Endothelial cell of umbilical vein (primary cell): ENCODE measurements around the gene MAP4K2. TPM values are rescaled to one million over a fixed set of nuclear protein-coding genes. Genes with fewer than 3 reads are reported as not detected.

ENCODE experiments used
- BruUV-seq: library from RNA; stranded (reverse); fragments of 400-500 nt; replicated peaks from 2 replicates; lab custom pipeline; 2021; lab: Mats Ljungman, UMichigan
- CTCF ChIA-PET: fragments of 300-600, 350-600 bp; sonication (Branson Sonifier 250); formaldehyde crosslinking; loops from one replicate; lab custom pipeline; 2021; ENCODE audit warnings: antibody characterized with exemption, inconsistent platforms; lab: Charles Lee
- POLR2A ChIA-PET: fragments of 300-600, 350-600 bp; sonication (Branson Sonifier 250); formaldehyde crosslinking; loops from one replicate; lab custom pipeline; 2021; ENCODE audit warnings: antibody characterized with exemption, inconsistent platforms; lab: Charles Lee
- DNase-seq: peaks from one replicate; pipeline ENCODE4 v3.0.0-alpha.2; 2011; ENCODE audit warnings: low read depth, low spot score
- FAIRE-seq: peaks from 2 replicates; lab custom pipeline; 2011; peaks lifted over from hg19 to GRCh38; lab: Jason Lieb, UNC
- H2AFZ ChIP-seq: 2 replicates; pipeline ENCODE4 v1.6.0; 2012; ENCODE audit warnings: low read depth, low read length, control low read depth, inconsistent platforms
- H3K27ac ChIP-seq: 2 replicates; pipeline ENCODE4 v1.5.1; 2011; ENCODE audit warnings: low read depth, mild to moderate bottlenecking, control low read depth, low read length, moderate library complexity; ENCODE audit not compliant: insufficient read depth
- H3K27me3 ChIP-seq, 2 experiments: 2 replicates each; pipeline versions ENCODE4 v1.6.0 to v1.6.1; 2011; ENCODE audit warnings: low read length in 2 of 2, mixed read lengths in 1 of 2; ENCODE audit not compliant: control insufficient read depth in 2 of 2, insufficient read depth in 2 of 2
- H3K36me3 ChIP-seq, 2 experiments: 2 replicates in 1 of 2; 3 replicates in 1 of 2; pipeline ENCODE4 v1.5.1; 2011; ENCODE audit warnings: low read length in 2 of 2, mild to moderate bottlenecking in 1 of 2, moderate library complexity in 1 of 2; ENCODE audit not compliant: control insufficient read depth in 2 of 2, insufficient read depth in 2 of 2; ENCODE audit errors: extremely low read depth in 1 of 2
- H3K4me1 ChIP-seq: 3 replicates; pipeline ENCODE4 v1.5.1; 2011; ENCODE audit warnings: mild to moderate bottlenecking, low read length; ENCODE audit not compliant: control insufficient read depth, insufficient read depth; ENCODE audit errors: extremely low read depth
- H3K4me2 ChIP-seq: 2 replicates; pipeline ENCODE4 v1.6.1; 2011; ENCODE audit warnings: low read length, control low read depth, mixed read lengths; ENCODE audit not compliant: insufficient read depth
- H3K4me3 ChIP-seq, 3 experiments: fragments of 200-600 bp in 1 of 3; sonication (generic), shearing (Covaris generic) in 1 of 3; replicated peaks in 1 of 3; 2 replicates each; pipeline ENCODE4 v1.5.1; 2011 to 2016; ENCODE audit warnings: control low read depth in 3 of 3, low read length in 3 of 3, mild to moderate bottlenecking in 2 of 3, inconsistent platforms in 1 of 3, low read depth in 1 of 3, moderate library complexity in 1 of 3; ENCODE audit not compliant: insufficient read depth in 1 of 3
- H3K79me2 ChIP-seq: 2 replicates; pipeline ENCODE4 v1.6.0; 2012; ENCODE audit warnings: low read length, inconsistent platforms; ENCODE audit not compliant: control insufficient read depth, insufficient read depth
- H3K9ac ChIP-seq: replicated peaks from 2 replicates; pipeline ENCODE3; 2011; ENCODE audit warnings: low read length, control low read depth; ENCODE audit not compliant: insufficient read depth; ENCODE audit errors: extremely low read depth
- H3K9me1 ChIP-seq: replicated peaks from 3 replicates; pipeline ENCODE4 v1.6.0; 2011; ENCODE audit warnings: mild to moderate bottlenecking, low read length; ENCODE audit not compliant: control insufficient read depth, insufficient read depth; ENCODE audit errors: extremely low read depth
- H3K9me3 ChIP-seq: replicated peaks from 2 replicates; pipeline ENCODE4 v1.5.1; 2012; ENCODE audit warnings: low read length, inconsistent platforms; ENCODE audit not compliant: control insufficient read depth, insufficient read depth
- H4K20me1 ChIP-seq: replicated peaks from 2 replicates; pipeline ENCODE3; 2011; ENCODE audit warnings: mild to moderate bottlenecking, low read length; ENCODE audit not compliant: control insufficient read depth, insufficient read depth; ENCODE audit errors: extremely low read depth
- CTCF ChIP-seq, 2 donors: IDR thresholded peaks; 1 replicate in 1 of 2; 2 replicates in 1 of 2; pipeline ENCODE4 v1.5.1; 2011; ENCODE audit warnings: low read length in 2 of 2, mild to moderate bottlenecking in 2 of 2, moderate library complexity in 2 of 2, control low read depth in 1 of 2, inconsistent platforms in 1 of 2, low read depth in 1 of 2; ENCODE audit not compliant: insufficient read depth in 1 of 2; ENCODE audit errors: extremely low read depth in 1 of 2
- FOS ChIP-seq: IDR thresholded peaks from 2 replicates; pipeline ENCODE4 v1.6.1; 2011; ENCODE audit warnings: mild to moderate bottlenecking, low read length, moderate library complexity, borderline replicate concordance; ENCODE audit not compliant: insufficient read depth
- JUN ChIP-seq: IDR thresholded peaks from 2 replicates; pipeline ENCODE4 v1.6.1; 2011; ENCODE audit warnings: borderline replicate concordance, low read depth; ENCODE audit not compliant: insufficient read length, insufficient read depth
- MAX ChIP-seq: IDR thresholded peaks from 2 replicates; pipeline ENCODE4 v1.6.1; 2011; ENCODE audit not compliant: insufficient read depth, insufficient read length
- MYC ChIP-seq: IDR thresholded peaks from one replicate; pipeline ENCODE4 v1.6.1; 2011; ENCODE audit warnings: mild to moderate bottlenecking, low read depth, low read length
- POLR2A ChIP-seq: IDR thresholded peaks from 2 replicates; pipeline ENCODE4 v1.6.1; 2012; ENCODE audit warnings: low read depth, mild to moderate bottlenecking, control low read depth, low read length
- POLR2AphosphoS5 ChIP-seq: IDR thresholded peaks from 2 replicates; pipeline ENCODE4 v1.6.1; 2012; ENCODE audit warnings: low read depth, mild to moderate bottlenecking, control low read depth, low read length, moderate library complexity; ENCODE audit not compliant: insufficient read depth
- dilution Hi-C: fragments of 300-500 bp; cut with MboI; formaldehyde crosslinking; loops from one replicate; pipeline ENCODE4 v1.15.0; 2019; ENCODE audit warnings: low sequenced_read_pairs; ENCODE audit not compliant: extremely low pct_ligation_motif_present
- intact Hi-C: fragments of 100-400 bp; cut with micrococcal nuclease; formaldehyde crosslinking; loops from one replicate; pipeline ENCODE4 v1.10.0; 2022
- polyA plus RNA-seq, 4 experiments: library from polyadenylated mRNA; depleted of rRNA in 3 of 4; stranded (reverse) in 3 of 4; unstranded in 1 of 4; fragments of >200 nt; gene quantifications; 2 replicates each; pipeline versions ENCODE4 v1.2.1 to v1.2.3, GENCODE V29; 2011 to 2012; ENCODE audit warnings: missing spikeins in 1 of 4
- total RNA-seq: library from RNA; stranded (reverse); gene quantifications from 2 replicates; pipeline ENCODE4 v1.2.3, GENCODE V29; 2021

The MAP4K2 gene
- total and polyA plus RNA-seq, 2 donors (not counting 3 experiments of a cell fraction or from before 2014, with no cell fraction given), result 43.3 to 44.0 TPM

DNA sequence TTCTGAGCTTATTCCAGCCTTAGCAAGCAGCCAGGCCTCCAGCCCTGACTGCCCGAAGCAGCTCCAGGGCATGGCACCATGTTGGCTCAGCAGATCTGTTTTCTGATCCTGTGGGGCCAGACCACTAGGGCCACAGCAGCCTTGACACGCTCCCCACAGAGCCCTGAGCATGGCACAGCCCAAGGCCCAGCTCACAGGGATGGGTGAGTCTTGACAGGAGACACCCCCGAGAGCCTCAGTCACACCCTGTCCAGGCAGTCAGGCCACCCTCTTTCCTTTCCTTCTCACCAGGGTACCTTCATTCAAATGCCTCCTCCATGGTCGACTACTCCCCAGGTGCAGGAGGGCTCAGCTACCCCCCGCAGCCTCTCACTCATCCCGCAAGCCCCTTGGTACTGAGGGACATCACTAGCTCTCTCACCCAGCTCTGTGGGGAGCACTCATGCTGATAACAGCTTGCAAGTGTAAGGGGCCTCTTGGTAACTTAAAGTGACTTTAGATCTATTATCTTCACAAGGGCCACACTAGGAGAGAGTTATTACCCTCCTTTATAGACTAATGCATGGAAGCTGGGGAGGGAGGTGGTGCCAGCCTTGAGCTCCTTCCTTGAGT, 45.3 kb upstream of the MAP4K2 start:
- dilution Hi-C loops, result loop anchor here (10.0 kb wide), 1 partner anchor 46 kb away; no protein-coding TSS in a partner anchor
- ChIA-PET CTCF (interaction anchor here (0.6 to 8.2 kb wide), 17 partner anchors 9 to 269 kb away, joined by 3 to 168 read pairs (median 11); partner anchors contain the start of genes ARL2, BATF2, EHD1 and ZNHIT2), POLR2A (interaction anchor here (1.1 to 4.2 kb wide), 2 partner anchors 21 to 29 kb away, joined by 4 to 24 read pairs; partner anchors contain the start of gene EHD1)
- DNase-seq (no peak), FAIRE-seq (no peak)
- Histone ChIP-seq H3K79me2 (peaks cover 2% of the 10 kb centered on the region), H3K4me1 (no peaks in the 10 kb centered on the region), H2AFZ (no peak overlapping the region), H3K9me3 (no peaks in the 10 kb centered on the region), H3K4me3 (no peak overlapping the region), H4K20me1 (no peaks in the 10 kb centered on the region), H3K9me1 (no peaks in the 10 kb centered on the region), H3K4me2 (no peak overlapping the region), H3K36me3 (peaks cover 0 to 3% of the 10 kb centered on the region in 2 experiments), H3K27me3 (no peaks in the 10 kb centered on the region), H3K27ac (no peak overlapping the region), H3K9ac (no peak overlapping the region)
- BruUV-seq, result no TSS peak
- intact Hi-C loops, result no loop called here
- TF ChIP-seq MYC, result no peak
- TF ChIP-seq MAX, result no peak
- TF ChIP-seq JUN, result no peak
- no peak for TF ChIP-seq POLR2AphosphoS5
- TF ChIP-seq POLR2A, result no peak
- TF ChIP-seq CTCF (IDR thresholded peaks at IDR 0.05; ENCODE audit: extremely low read depth in 1 of 2, insufficient read depth in 1 of 2, low read depth in 1 of 2, low read length in 2 of 2), result no peak
- no peak for TF ChIP-seq FOS
